HG02588 (cell line): ENCODE results near the gene RGS6.

Source experiments
- ATAC-seq: cut with Tn5 transposase; IDR thresholded peaks from one replicate; pipeline ENCODE4 v1.9.1; 2021; ENCODE audit warnings: mild to moderate bottlenecking, moderate library complexity; ENCODE audit not compliant: unreplicated experiment

Gene RGS6

GRCh38 chr14:72237722-72238666, 305.8 kb downstream of the RGS6 start:
- ATAC-seq = no peak

GRCh38 chr14:72243309-72244293, 311.4 kb downstream of the RGS6 start:
- no peak for ATAC-seq

- ATAC-seq = no peak
Observed at GRCh38 chr14:72247896-72248465, 315.8 kb downstream of the RGS6 start.

- ATAC-seq = no peak
Observed at GRCh38 chr14:72253503-72253902, 321.3 kb downstream of the RGS6 start.

GRCh38 chr14:72254202-72254936, 322.1 kb downstream of the RGS6 start:
- no peak for ATAC-seq

GRCh38 chr14:72254937-72255472, 322.8 kb downstream of the RGS6 start:
- no peak for ATAC-seq

GRCh38 chr14:72256055-72256454, 323.8 kb downstream of the RGS6 start:
- ATAC-seq = no peak

GRCh38 chr14:72261068-72261467, 328.8 kb downstream of the RGS6 start:
- no peak for ATAC-seq

GRCh38 chr14:72262771-72263170, 330.5 kb downstream of the RGS6 start:
- ATAC-seq = no peak

- ATAC-seq = no peak
Observed at GRCh38 chr14:72264716-72265115, 332.5 kb downstream of the RGS6 start.

GRCh38 chr14:72270147-72270727, 338.0 kb downstream of the RGS6 start:
- ATAC-seq = no peak

GRCh38 chr14:72270749-72271148, 338.5 kb downstream of the RGS6 start:
- ATAC-seq = no peak

GRCh38 chr14:72275242-72275641, 343.0 kb downstream of the RGS6 start:
- no peak for ATAC-seq

GRCh38 chr14:72278316-72278715, 346.1 kb downstream of the RGS6 start:
- ATAC-seq = no peak

GRCh38 chr14:72284176-72284575, 351.9 kb downstream of the RGS6 start:
- no peak for ATAC-seq

GRCh38 chr14:72290241-72290640, 358.0 kb downstream of the RGS6 start:
- ATAC-seq = no peak

GRCh38 chr14:72291908-72292688, 359.9 kb downstream of the RGS6 start:
- no peak for ATAC-seq

- ATAC-seq = no peak
Observed at GRCh38 chr14:72292689-72293024, 360.4 kb downstream of the RGS6 start.

- ATAC-seq = no peak
Observed at GRCh38 chr14:72301352-72301751, 369.1 kb downstream of the RGS6 start.
